Lower leg skin (tissue), 4 donors: Measurements from ENCODE around the gene TWIST2. TPM values are rescaled to one million over a fixed set of nuclear protein-coding genes. Genes with fewer than 3 reads are reported as not detected.

Experiments used
- DNase-seq, 2 donors: peaks; one replicate each; pipeline ENCODE4 v3.0.0-alpha.2; 2019; ENCODE audit warnings: low spot score in 2 of 2
- H3K4me3 ChIP-seq: fragments of 200-600 bp; sonication (generic); 2 replicates; pipeline ENCODE4 v1.5.1; 2017; ENCODE audit warnings: mild to moderate bottlenecking, low read depth; ENCODE audit not compliant: poor library complexity, severe bottlenecking
- CTCF ChIP-seq, 3 donors: fragments of 450-650 bp; IDR thresholded peaks; one replicate each; pipeline ENCODE4 v1.5.1; 2016; ENCODE audit warnings: antibody characterized with exemption in 3 of 3, mild to moderate bottlenecking in 3 of 3, moderate library complexity in 2 of 3
- POLR2A ChIP-seq, 2 donors: fragments of 450-650 bp; IDR thresholded peaks; one replicate each; pipeline ENCODE4 v1.6.1; 2016 to 2017; ENCODE audit warnings: antibody characterized with exemption in 2 of 2, mild to moderate bottlenecking in 1 of 2, moderate library complexity in 1 of 2
- WGBS, 2 donors: methylation state at CpG; one replicate each; pipeline ENCODE4 v1.1.5; 2018; 5-methylcytosine and 5-hydroxymethylcytosine counted together
- intact Hi-C: fragments of 100-400 bp; cut with DNase I; formaldehyde crosslinking; loops from one replicate; pipeline ENCODE4 v1.15.0; 2023; ENCODE audit warnings: low total_unique reads
- total RNA-seq, 4 donors: library from RNA; depleted of rRNA; stranded (reverse); fragments of >200 nt; gene quantifications; one replicate each; pipeline ENCODE4 v1.1.0, GENCODE V29; 2016

Gene TWIST2
- total RNA-seq, 4 donors from 2014 or later, result 36.5 to 47.8 (median 38.5) TPM

- H3K4me3 ChIP-seq, result no peak overlapping the region
- WGBS, 2 donors, result 34 to 38% methylated on average over 13 of the region's 13 CpGs
- peak in 1 of 2 donors; percentile 29 for DNase-seq
- TF ChIP-seq POLR2A (IDR thresholded peaks at IDR 0.05) (no peak), CTCF (IDR thresholded peaks at IDR 0.05) (no peak)
- intact Hi-C loops, result no loop called here
Measured at GRCh38 chr2:238942726-238943300, 94.9 kb downstream of the TWIST2 start.

GRCh38 chr2:238943338-238944067, 95.6 kb downstream of the TWIST2 start:
- intact Hi-C loops, result no loop called here

GRCh38 chr2:238945433-238946150, 97.7 kb downstream of the TWIST2 start:
- TF ChIP-seq CTCF (IDR thresholded peaks at IDR 0.05) (no peak), POLR2A (IDR thresholded peaks at IDR 0.05) (no peak)
- no peak overlapping the region for H3K4me3 ChIP-seq
- intact Hi-C loops, result no loop called here
- peak in 1 of 2 donors; percentile 89 for DNase-seq
- 76 to 82% methylated on average over 5 of the region's 5 CpGs for WGBS, 2 donors

More at GRCh38 chr2:238943338-238944067, 95.6 kb downstream of the TWIST2 start:
- peak in 1 of 2 donors; percentile 80 for DNase-seq
- TF ChIP-seq POLR2A (IDR thresholded peaks at IDR 0.05), result no peak
- TF ChIP-seq CTCF (IDR thresholded peaks at IDR 0.05), result no peak
- WGBS, 2 donors, result 72 to 74% methylated on average over 14 of the region's 14 CpGs
- no peak overlapping the region for H3K4me3 ChIP-seq

GRCh38 chr2:238946318-238947242, 98.7 kb downstream of the TWIST2 start:
- TF ChIP-seq POLR2A (IDR thresholded peaks at IDR 0.05), result no peak
- TF ChIP-seq CTCF (IDR thresholded peaks at IDR 0.05), result no peak
- H3K4me3 ChIP-seq, result no peak overlapping the region
- 80 to 85% methylated on average over 5 to 6 of the region's 6 CpGs for WGBS, 2 donors
- intact Hi-C loops, result no loop called here
- DNase-seq, result peak in 1 of 2 donors; percentile 81

GRCh38 chr2:238947243-238947760, 99.4 kb downstream of the TWIST2 start:
- WGBS, 2 donors, result 74 to 83% methylated on average over 5 of the region's 9 CpGs
- intact Hi-C loops, result no loop called here
- no peak for TF ChIP-seq POLR2A (IDR thresholded peaks at IDR 0.05)
- TF ChIP-seq CTCF (IDR thresholded peaks at IDR 0.05), result no peak
- peak in 1 of 2 donors; percentile 69 for DNase-seq
- H3K4me3 ChIP-seq, result no peak overlapping the region
